ENCODE results near the gene MCU.
"Not testable (repeated sequence)": the region's sequence is repeated elsewhere in the genome, so short reads cannot be mapped to it uniquely, and the experiment has no call there.

MCU gene

GRCh38 chr10:72731916-72732419 is 40.0 kb downstream of the MCU start:
- DNase-seq = no peak

DNA sequence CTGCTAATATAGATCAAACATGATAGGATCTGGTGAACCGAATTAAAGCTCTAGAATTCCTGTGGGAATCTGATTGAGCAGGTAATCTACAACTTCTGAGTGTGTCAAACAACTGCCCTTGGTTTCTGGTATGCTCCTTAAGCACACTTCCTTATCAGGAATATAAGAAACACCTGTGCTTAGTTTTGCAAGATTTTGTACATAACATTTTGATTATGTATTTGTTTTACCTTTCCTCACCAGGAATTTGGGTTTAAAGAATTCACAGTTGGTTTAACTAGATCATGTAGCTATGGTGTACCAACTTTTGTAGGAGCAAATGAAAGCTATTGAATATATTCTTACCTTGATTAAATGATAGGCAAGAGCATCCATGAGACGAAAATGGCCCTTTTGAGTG is 40.6 kb downstream of the MCU start:
- no peak for DNase-seq

- no peak for DNase-seq
Measured at GRCh38 chr10:72733989-72734388, 42.0 kb downstream of the MCU start.

GRCh38 chr10:72735288-72735936 is 43.5 kb downstream of the MCU start:
- no peak for DNase-seq

DNA sequence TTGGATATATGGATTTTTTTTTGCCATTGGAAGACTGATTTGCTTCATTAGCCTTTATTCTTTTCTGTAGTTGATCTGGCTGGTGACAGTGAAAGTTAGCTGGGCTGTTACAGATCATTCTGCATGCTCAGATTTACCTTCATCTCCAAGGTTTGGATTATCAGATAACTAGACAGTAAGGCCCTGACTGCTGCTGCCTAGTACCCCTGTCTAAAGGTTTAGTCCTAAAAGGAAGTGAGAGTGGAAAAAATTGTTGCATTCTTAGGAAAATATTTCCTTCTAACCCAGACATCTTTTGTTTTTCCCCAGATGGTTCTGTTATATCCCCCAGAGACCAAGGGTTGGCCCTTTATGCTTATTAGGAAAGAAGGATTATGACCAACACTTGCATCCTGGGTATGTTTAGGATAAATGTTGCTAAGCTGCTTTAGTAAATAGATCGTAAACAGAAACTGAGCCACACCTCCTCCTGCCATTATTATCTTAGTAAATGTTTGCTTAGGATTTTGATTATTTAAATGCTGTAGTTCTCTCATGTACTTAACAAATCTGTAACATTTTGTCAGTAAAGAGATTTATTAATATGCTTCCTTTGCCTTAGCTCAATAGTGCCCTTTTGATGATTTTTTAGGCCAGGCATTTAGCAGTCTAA is 44.4 kb downstream of the MCU start:
- DNase-seq = no peak

DNA sequence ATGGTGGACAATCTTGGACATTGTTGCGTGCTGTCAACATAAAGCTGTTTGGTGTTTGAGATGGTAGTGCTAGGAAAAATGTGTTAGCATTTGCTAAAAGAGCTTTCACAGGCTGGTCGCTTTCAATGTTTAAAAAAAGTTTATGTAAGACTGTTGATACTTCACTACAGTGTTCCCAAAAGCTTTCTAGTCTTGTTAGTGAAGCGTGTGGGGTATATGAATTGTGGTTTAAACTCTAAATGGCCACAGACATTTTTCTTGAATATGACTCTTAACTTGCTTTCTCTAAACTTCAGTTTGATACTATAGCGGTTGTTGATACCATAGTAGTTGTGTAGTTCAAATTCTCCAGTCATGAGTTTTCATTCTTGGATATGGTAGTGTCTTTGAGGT is 44.9 kb downstream of the MCU start:
- no peak for DNase-seq

DNA sequence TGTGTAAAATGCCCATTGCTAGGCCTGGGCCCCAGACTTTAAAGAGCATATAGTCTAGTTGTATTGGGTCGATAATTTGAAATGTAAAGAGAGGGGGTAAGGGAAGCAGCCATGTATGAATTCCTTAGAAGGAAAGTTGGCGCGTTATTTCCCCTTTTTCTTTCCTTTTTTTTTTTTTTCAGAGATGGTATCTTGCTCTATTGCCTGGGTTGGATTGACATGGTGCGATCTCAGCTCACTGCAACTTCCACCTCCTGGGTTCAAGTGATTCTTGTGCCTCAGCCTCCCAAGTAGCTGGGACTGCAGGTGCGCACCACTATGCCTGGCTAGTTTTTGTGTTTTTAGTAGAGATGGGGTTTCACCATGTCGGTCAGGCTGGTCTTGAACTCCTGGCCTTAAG is 45.4 kb downstream of the MCU start:
- not testable (repeated sequence) for DNase-seq

GRCh38 chr10:72738486-72738885 is 46.5 kb downstream of the MCU start:
- DNase-seq = no peak

DNA sequence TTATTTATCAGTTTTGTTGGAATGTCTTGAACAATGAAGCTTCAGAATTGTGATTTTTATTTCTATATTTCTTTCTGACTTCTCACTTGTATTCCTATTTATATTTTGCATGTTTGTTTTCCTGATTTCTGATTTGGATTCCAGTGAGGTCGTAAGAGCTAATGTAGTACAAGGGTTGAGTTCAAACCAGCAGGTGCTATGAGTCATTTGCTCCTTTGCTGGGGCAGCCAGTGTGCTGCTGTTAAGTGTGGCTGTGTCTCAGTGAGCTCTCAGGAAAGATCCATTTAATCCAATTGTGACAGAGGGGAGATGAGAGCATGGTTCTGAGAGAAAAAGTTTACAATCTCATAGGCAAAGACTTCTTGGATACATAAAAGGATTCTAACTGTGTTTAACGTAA is 48.6 kb downstream of the MCU start:
- no peak for DNase-seq

DNA sequence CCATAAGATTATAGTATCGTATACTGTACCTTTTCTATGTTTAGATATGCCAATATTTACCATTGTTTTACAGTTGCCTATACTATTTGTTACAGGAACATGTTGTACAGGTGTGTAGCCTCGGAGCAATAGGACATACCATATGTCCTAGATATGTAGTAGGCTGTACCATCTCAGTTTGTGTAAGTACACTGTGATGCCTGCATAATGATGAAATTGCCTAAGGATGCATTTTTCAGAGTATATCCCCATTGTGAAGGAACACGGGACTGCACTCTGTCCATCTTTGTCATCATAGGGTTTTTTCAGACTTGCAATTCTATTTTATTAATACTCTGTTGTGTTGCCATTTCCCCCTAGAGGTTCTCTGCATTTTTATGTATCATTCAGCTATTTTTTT is 50.1 kb downstream of the MCU start:
- DNase-seq = no peak

GRCh38 chr10:72742797-72743196 is 50.9 kb downstream of the MCU start:
- no peak for DNase-seq

GRCh38 chr10:72744566-72744965 is 52.6 kb downstream of the MCU start:
- DNase-seq = no peak

DNA sequence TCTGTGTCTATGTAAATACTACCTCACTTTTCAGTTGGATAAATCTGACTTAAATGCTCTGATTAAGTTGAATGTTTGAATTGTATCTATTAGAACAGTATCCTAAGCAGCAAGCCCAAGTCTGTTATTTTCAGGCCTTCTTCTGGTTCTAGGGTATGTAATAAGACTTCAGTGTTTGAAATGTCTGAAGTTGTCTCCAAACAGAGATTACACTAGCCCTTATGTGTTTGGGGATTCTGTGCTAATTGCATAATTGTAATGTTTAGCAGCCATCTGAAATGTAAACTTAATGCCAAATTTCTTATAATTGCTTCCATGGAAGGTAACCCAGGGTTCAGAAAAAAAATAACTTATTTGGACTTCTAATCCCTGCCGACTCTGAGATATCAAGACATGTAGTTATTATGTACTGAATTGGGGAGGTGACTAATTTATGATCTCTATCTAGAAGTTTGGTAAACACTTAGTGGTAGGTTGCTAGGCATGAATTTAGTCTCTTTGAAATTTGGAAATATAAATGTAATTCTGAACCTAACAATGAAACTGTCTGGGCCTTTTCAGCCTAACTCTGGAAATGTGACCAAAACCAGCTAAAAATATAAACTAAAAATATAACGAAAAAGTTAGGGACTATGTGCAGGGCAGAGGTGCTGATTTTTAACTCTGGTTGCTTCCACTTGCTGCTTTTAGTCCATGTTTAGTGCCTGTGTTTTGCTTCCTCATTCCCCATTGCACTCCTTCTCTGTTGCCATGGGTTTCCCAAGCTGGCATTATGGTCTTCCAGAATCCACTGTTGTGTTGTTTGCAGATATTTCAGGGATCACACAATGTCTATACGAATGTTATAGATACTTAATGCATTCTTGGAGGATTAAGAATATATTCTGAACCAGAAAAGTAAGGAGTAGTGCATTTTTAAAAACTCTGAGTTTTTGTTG is 54.8 kb downstream of the MCU start:
- DNase-seq = no peak

DNA sequence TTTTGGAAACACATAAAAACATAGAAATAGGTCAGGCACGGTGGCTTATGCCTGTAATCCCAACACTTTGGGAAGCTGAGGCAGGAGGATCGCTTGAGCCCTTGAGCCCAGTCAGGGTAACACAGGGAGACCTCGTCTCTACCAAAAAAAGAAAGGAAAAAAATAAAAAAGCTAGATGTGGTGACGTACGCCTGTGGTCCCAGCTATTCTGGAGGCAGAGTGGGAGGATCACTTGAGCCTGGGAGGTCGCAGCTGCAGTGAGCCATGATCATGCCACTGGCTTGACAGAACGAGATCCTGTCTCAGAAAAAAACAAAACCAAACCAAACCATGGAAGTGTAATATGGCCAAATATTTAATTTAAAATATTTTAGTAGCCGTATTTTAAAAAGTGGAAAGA is 55.6 kb downstream of the MCU start:
- no peak for DNase-seq

DNA sequence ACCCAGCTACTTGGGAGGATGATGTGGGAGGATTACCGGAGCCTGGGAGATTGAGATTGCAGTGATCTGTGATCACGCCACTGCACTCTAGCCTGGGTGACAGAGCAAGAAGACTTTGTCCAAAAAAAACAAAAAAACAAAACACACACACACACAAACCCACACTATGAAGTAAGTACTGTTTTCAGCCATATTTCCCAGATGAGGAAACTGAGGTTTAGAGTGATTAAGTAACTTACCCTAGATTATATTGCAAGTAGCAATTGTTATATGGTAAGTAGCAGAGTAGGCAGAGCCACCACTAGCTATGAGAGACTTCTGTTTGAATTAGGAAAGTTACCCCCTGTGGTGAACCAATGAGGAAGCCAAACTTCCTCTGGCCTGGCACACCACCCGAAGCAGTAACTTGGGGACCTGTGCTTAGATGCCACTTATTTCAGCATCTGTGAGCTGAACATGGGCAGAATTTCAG is 61.9 kb downstream of the MCU start:
- DNase-seq = no peak

DNA sequence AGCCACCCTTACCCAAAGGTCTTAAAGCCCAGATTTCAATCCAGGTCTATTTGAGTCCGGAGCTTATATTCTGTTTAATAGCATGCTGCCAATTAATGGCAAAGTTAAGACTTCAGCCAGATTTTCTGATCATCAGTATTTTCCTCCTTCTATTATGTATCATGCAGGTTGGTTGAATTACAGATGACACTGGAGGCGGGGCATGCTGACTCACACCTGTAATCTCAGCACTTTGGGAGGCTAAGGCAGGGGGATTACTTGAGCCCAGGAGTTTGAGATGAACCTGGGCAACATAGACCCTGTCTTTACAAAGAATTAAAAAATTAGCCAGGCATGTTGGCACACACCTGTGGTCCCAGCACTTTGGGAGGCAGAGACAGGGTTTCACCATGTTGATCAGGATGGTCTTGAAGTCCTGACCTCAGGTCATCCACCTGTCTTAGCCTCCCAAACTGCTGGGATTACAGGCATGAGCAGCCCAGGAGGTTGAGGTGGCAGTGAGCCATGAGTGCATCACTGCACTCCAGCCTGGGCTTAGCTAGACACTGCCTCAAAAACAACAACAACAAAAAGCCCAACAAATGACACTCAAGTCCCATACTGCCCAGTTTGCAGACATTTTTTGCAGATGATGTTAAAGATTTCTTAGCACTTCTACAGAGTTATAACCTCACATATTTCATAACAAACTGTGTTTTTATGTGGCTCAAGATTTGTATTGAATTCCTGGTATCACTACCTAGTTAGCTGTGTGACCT is 62.5 kb downstream of the MCU start:
- DNase-seq = no peak

DNA sequence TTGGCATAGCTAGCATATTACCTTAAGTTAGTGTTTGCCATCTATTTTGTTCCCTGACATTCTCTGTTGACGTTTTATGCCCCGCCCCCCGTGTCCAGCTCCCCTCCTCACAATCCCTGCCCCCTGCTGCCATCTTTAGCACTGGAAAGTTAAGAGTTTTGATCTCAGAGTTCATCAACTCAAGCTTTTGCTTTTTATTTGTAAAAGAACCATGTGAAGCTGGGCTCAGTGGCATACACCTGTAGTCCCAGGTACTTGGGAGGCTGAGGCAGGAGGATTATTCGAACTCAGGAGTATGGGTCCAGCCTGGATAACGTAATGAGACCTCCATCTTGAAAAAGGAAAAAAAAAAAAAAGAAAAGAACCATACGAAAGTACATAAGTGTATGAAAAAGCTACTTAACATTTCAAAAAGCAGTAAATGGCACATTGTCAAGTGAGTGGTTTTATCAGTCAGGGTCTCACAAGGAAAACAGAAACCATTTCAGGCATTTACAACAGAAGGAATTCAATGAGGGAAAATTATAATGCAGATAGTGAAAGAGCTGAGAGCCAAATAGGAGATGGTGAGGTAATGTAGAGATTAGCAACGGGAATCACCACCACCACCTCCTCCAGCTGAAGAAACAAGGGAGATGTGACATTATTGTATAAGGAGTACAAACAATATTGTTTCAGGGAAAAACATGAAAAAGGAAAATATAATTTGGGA is 64.9 kb downstream of the MCU start:
- no peak for DNase-seq

GRCh38 chr10:72757732-72758131 is 65.8 kb downstream of the MCU start:
- DNase-seq = no peak

GRCh38 chr10:72758930-72759329 is 67.0 kb downstream of the MCU start:
- DNase-seq = not testable (repeated sequence)

DNA sequence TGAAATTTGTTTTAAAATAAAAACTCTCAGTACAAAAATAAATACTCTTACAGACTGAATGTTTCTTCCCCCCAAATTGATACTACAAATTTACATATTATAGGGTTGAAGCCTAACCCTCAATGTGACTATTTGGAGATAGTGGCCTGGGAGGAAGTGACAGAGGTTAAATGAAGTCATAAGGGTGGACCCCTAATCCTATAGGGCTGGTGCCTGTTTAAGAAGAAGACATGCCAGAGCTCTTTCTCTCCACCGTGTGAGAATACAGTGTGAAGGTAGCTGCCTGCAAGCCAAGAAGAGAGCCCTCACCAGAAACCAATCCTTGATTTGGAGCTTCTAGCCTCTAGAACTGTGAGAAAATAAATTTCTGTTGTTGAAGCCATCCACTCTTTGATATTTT is 67.6 kb downstream of the MCU start:
- DNase-seq = no peak

DNA sequence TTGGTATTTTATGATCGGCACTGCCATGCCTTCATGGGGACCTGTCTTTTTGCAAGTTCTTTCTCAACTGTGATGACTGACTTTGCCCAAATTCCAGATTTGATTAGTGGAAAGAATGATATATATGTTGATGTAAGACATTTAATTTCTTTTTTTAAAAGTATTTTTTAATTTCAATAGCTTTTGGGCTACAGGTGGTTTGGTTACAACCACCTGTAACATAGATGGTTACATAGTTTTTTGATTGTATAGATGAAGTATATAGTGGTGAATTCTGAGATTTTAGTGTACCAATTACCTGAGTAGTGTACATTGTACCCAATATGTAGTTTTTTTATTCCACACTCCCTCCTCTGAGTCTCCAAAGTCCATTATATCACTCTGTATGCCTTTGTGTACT is 69.6 kb downstream of the MCU start:
- no peak for DNase-seq

- no peak for DNase-seq
Measured at GRCh38 chr10:72762042-72762441, 70.1 kb downstream of the MCU start.
